Measurements from ENCODE around the gene PLEKHA8.

Gene PLEKHA8

DNA sequence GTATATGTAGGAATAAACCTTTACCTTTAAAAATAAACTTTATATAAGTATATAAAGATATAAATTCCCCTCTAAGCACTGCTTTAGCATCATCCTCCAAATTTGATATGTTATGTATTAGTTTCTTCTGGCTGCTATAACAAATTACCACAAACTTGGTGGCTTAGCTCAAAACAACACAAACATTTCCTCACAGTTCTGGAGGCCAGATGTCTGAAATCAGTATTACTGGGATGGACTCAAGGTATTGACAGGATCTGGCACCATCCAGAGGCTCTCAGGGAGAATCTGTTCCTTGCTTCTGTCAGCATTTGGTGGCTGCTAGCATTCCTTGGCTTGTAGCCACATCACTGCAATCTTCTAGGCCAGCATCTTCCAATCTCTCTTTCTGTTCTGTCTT lies 31.9 kb upstream of the PLEKHA8 start:
- no peak for DNase-seq
- Histone ChIP-seq H3K9me3 (peaks cover 0 to 20% (median 0%) of the 10 kb centered on the region in 3 donors), H3K27ac (no peak overlapping the region), H3K4me3 (no peak overlapping the region), H3K36me3 (no peaks in the 10 kb centered on the region), H3K27me3 (no peaks in the 10 kb centered on the region), H3K4me1 (peaks cover 0 to 18% (median 4%) of the 10 kb centered on the region in 4 donors)
- TF ChIP-seq, protein P1, sequence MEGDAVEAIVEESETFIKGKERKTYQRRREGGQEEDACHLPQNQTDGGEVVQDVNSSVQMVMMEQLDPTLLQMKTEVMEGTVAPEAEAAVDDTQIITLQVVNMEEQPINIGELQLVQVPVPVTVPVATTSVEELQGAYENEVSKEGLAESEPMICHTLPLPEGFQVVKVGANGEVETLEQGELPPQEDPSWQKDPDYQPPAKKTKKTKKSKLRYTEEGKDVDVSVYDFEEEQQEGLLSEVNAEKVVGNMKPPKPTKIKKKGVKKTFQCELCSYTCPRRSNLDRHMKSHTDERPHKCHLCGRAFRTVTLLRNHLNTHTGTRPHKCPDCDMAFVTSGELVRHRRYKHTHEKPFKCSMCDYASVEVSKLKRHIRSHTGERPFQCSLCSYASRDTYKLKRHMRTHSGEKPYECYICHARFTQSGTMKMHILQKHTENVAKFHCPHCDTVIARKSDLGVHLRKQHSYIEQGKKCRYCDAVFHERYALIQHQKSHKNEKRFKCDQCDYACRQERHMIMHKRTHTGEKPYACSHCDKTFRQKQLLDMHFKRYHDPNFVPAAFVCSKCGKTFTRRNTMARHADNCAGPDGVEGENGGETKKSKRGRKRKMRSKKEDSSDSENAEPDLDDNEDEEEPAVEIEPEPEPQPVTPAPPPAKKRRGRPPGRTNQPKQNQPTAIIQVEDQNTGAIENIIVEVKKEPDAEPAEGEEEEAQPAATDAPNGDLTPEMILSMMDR (IDR thresholded peaks at IDR 0.05): no peak
- intact Hi-C loops (cut with DNase I; ENCODE audit: low total_unique reads): no loop called here

DNA sequence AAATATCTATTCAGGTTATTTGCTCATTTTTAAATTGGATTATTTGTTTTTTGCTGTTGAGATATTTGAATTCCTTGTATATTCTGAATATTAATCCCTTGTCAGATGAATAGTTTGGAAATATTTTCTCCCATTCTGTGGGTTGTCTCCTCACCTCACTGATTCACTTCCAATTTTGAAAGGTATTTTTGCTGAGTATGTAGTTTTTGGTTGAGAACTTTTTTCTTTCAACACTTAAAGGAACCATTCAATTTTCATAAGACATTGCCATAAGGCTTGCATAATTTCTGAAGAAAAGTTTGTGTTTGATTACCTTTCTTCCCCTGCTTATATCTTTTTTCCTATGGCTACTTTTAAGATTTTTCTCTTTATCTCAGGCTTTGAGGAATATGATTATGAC lies 29.7 kb upstream of the PLEKHA8 start:
- H3K27ac ChIP-seq: no peak overlapping the region
- TF ChIP-seq, protein P1 (IDR thresholded peaks at IDR 0.05): no peak
- intact Hi-C loops (cut with DNase I; ENCODE audit: low total_unique reads): no loop called here
- no peaks in the 10 kb centered on the region for H3K36me3 ChIP-seq
- no peaks in the 10 kb centered on the region for H3K27me3 ChIP-seq
- H3K9me3 ChIP-seq: peaks cover 0 to 15% (median 0%) of the 10 kb centered on the region in 3 donors
- H3K4me1 ChIP-seq: peaks cover 0 to 23% (median 5%) of the 10 kb centered on the region in 4 donors
- no peak for DNase-seq
- H3K4me3 ChIP-seq: no peak overlapping the region

DNA sequence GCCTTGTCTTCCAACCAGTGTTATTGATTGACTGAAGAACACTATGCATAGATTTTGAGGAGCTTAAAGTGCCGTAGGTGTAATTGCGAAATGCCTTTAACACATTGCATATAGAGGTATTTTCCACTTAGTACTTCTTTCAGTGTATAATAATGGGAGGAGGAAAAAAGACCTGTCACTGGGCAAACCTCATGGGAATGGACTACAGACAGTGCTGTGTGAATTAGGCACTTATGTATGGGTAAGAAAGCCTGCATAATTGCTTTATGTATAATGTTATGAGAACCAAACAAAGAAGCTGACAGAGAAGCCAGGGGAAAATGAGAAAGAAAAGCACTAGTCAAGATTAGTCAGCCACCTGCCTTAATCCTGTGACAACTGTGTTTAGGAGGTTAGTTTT lies 26.2 kb upstream of the PLEKHA8 start:
- no peaks in the 10 kb centered on the region for H3K9me3 ChIP-seq
- no peak overlapping the region for H3K4me3 ChIP-seq
- H3K36me3 ChIP-seq: no peaks in the 10 kb centered on the region
- no peak for DNase-seq
- H3K27ac ChIP-seq: no peak overlapping the region
- no peaks in the 10 kb centered on the region for H3K27me3 ChIP-seq
- intact Hi-C loops (cut with DNase I; ENCODE audit: low total_unique reads): no loop called here
- H3K4me1 ChIP-seq: peaks cover 0 to 23% (median 5%) of the 10 kb centered on the region in 4 donors
- TF ChIP-seq, protein P1 (IDR thresholded peaks at IDR 0.05): no peak

DNA sequence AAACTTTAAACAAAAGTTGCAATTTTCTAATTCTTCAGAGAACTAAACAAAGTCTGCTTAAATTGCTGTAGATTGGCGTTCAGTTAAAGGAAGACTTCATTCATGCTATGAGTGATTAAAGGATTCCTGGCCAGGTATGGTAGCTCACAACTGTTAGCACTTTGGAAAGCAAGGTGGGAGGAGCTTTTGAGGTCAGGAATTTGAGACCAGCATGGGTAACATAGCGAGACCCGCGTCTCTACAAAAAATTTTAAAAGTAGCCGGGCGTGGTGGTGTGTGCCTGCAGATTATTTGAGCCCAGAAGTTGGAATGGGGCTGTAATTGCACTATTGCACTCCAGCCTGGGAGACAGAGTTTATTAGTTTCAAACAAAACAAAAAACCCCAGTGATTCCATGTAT lies 25.1 kb upstream of the PLEKHA8 start:
- H3K4me1 ChIP-seq: peaks cover 0 to 23% (median 5%) of the 10 kb centered on the region in 4 donors
- TF ChIP-seq, protein P1 (IDR thresholded peaks at IDR 0.05): no peak
- H3K27ac ChIP-seq: no peak overlapping the region
- H3K4me3 ChIP-seq: no peak overlapping the region
- H3K9me3 ChIP-seq: no peaks in the 10 kb centered on the region
- DNase-seq: no peak
- intact Hi-C loops (cut with DNase I; ENCODE audit: low total_unique reads): no loop called here
- no peaks in the 10 kb centered on the region for H3K27me3 ChIP-seq
- H3K36me3 ChIP-seq: no peaks in the 10 kb centered on the region

DNA sequence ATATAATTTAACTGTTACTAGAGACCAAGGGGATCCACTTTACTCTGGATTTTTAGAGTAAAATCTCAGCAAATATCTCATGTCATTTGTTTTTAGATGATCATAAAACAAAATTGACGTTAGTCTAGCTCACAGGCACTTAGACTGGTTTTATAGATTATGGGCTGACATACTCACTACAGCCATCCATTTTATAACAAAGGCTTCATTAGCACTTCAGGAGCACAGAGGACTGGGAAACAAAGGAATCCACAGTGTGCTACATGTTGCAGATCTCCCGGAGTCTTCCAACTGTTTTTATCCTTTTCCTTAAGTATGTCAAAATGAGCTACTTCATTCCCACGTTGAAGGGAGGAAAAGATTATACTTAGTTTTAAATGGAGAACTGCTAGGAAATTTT lies 22.7 kb upstream of the PLEKHA8 start:
- TF ChIP-seq, protein P1 (IDR thresholded peaks at IDR 0.05): no peak
- intact Hi-C loops (cut with DNase I; ENCODE audit: low total_unique reads): no loop called here
- Histone ChIP-seq H3K4me3 (no peak overlapping the region), H3K27ac (no peak overlapping the region), H3K4me1 (peaks cover 0 to 14% (median 5%) of the 10 kb centered on the region in 4 donors), H3K9me3 (no peaks in the 10 kb centered on the region), H3K27me3 (no peaks in the 10 kb centered on the region), H3K36me3 (no peaks in the 10 kb centered on the region)
- no peak for DNase-seq

DNA sequence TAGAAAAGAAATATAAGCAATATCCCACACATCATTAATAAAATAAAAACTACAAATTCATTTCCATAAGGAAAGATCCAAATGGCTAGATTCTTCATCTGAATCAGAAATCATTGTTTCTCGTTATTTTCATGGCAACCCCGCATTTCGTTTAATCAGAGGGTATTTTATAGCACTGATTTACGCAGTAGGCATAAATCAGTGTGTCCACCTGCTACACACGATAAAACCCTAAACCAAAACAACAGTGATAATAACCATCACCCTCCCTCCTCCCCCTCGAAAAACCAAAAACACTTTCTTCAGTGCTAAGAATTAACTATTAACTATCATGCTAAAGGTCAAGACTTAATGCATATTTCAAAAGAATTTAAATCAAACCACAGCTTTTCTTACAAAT lies 18.2 kb upstream of the PLEKHA8 start:
- Histone ChIP-seq H3K9me3 (no peaks in the 10 kb centered on the region), H3K4me1 (no peaks in the 10 kb centered on the region), H3K4me3 (no peak overlapping the region), H3K27ac (no peak overlapping the region), H3K27me3 (no peaks in the 10 kb centered on the region), H3K36me3 (peaks cover 2 to 14% (median 8%) of the 10 kb centered on the region in 3 donors)
- intact Hi-C loops (cut with DNase I; ENCODE audit: low total_unique reads): no loop called here
- no peak for DNase-seq
- TF ChIP-seq, protein P1 (IDR thresholded peaks at IDR 0.05): no peak
